ENCODE data around the gene SNX8.

Gene SNX8

DNA sequence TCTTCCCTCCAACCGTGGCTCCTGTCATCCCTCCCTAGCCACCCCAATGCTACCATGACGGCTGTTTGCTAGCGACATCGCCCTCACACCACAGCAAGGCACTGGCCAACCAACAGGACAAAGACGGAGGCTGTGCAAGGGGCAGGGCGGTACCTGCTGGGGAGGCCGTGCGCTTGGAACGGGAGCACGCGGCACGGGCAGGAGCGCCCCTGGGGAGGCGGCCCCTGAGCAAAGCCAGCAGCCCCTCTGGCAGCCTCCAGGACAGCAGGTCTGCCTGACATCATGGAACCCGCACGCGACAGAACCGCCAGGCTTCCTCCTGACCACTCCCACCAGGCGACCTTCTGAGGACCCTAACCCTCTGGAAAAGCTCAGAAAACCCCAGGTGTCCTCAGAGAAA is 94.2 kb downstream of the SNX8 start:
- no peak for DNase-seq

GRCh38 chr7:2219606-2220005 is 94.6 kb downstream of the SNX8 start:
- no peak for DNase-seq

DNA sequence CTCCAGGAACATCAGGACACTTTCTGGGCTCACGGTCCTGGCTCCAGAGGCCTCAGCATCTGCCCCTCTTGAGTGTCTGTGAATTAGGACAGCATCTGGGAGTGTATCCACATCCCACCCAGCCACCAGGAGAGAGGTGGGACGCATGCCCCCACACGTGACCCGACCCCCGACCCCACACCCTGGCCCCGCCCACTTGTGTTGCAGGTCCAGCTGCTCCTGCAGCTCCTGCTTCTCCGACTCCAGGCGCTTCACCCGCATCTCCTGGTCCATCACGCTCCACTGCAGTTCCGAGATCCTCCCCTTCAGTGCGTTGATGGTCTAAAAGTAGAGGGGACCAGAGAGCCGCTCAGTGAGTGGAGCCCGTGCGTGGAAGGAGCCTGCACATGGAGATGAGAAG is 95.1 kb downstream of the SNX8 start:
- DNase-seq: no peak

DNA sequence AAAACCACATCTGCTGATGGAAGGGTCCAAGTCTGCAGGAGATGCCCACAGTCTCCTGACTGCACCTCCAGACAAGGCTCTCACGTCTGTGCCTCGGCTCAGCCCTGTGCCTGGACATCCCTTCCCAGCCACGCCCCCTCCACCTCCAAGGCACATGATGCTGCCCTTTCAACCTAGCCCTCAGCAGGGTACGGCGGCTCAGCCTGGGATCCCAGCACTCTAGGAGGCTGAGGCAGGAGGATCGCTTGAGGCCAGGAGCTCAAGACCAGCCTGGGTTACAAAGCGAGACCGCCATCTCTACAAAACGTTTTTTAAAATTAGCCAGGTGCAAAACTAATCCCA is 95.8 kb downstream of the SNX8 start:
- no peak for DNase-seq

DNA sequence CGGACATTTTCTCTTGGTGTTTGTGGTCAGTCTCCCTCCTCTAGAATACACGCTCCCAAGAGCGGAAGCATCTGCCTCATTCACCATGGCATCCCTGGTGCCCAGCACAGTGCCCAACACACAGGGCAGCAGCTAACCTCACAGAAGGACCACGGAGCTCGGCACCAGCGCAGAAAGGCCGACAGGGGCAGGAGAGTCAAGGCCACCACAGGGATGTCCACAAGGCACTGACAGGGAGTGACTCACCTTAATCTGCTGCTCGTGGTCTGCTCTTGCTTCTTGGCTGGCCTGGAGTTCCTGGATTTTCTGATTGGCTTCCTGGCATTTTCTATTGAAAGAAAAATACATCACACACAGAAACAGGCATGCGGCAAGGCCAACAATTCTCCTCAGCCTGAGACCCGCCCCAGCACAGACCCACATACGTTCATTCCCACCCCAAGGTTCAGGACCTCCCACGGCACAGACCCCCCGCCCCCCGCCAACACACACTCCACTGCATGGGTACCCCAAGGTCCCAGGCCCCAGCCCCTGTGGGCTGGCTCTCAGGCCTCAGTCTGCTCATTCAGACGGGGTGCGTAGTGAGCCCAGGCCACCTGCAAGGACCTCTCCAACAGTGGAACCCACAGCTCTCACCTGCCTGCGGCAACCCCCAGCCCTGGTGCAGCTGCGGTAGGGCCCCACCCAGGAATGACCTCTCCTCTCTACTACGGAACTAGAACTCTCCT is 96.4 kb downstream of the SNX8 start:
- no peak for DNase-seq

- DNase-seq: no peak
These were observed 97.0 kb downstream of the SNX8 start for GRCh38 chr7:2217206-2217605.

GRCh38 chr7:2215851-2216250 is 98.4 kb downstream of the SNX8 start:
- DNase-seq: no peak

DNA sequence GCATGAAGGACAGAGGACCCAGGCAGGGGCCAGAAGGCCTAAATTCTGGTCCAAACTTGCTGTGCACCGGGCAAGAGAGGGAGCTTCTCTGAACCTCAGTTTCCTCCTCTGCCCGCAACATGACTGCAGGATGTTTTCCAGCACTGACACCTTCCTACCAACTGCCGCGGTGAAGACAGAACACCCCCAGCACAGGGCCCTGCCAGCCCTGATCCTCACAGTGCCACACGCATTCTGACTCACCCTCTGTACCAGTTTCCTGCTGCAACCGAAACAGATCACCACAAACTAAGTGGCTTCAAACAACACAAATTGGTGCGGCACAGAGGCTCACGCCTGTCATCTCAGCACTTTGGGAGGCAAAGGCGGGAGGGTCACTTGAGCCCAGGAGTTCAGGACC is 99.6 kb downstream of the SNX8 start:
- DNase-seq: no peak

DNA sequence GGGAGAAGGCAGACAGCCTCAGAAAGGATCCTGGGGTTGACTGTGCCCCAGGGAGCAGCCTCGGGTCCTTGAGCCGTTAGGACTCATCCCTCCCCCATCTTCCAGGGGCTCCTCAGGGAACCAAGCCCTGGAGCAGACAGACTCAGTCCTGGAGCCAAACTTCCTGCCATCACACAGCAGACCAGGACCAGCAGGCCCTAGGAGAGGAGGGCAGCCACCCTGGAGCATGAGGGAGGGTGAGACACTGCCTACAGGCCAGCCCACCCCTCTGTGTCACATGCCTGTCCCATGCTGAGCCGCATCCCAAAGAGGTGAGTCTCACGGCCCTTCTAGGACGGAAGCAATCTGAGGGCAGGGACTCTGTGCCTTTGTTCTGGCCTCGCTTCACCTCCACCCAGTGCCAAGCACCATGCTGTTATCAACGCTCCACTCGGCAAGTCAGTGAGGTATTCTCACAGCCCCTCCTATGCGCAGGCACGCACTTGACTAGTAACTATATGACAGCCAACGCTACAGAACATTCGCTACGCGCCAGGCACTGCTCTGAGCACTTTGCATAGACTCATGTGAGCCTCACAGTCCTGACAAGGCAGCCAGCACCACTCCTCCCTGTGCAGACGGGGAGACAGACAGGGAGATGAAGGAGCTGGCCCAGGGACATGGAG is 100.6 kb downstream of the SNX8 start:
- no peak for DNase-seq

- no peak for DNase-seq
These were observed 101.3 kb downstream of the SNX8 start for GRCh38 chr7:2212906-2213305.

- no peak for DNase-seq
These were observed 102.3 kb downstream of the SNX8 start for GRCh38 chr7:2211926-2212325.

DNA sequence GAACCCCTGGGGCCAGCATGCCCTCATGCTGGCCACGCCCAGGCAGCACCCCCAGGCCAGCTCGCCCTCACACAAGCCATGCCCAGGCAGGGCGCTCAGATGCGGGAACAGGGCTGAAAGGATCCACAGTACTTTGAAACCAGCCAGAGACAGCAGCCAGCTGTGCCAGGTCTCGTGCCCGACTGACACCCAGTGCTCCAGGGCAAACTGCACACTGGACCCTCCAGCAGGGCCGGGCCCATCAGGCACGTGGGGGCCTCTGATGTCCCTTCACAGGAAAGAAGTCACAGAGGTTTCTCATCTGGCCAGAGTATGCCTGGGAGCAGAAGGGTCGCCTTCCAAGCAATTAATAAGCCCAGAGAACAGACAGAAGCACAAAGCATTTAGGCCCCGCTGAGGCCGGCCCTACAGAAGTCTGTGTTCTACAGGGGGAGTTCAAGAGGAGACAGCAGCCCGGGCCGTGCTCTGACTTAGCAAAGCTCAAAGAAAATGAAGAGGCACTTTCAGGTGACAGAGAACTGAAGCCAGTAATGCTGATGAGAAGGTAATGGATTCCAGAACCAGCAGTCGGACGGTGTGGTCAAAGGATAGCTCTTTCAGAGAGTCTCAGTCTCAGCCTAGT is 102.9 kb downstream of the SNX8 start:
- DNase-seq: no peak

GRCh38 chr7:2210551-2211258 is 103.5 kb downstream of the SNX8 start:
- DNase-seq: no peak

DNA sequence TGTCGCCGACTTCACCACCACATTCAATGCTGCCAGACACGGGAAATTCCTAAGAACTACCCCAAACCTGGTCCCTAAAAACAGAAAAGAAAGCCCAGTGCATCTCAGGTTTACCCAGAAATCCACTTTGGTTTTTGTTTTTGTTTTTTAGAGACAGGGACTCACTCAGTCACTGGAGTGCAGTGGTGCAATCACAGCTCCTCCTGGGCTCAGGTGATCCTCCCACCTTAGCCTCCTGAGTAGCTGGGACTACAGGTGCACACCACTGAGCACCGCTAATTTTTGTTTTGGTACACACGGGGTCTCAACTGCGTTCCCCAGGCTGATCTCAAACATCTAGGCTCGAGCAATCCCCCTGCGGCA is 104.3 kb downstream of the SNX8 start:
- DNase-seq: no peak

GRCh38 chr7:2209146-2209960 is 104.9 kb downstream of the SNX8 start:
- DNase-seq: peak; percentile 24

GRCh38 chr7:2208712-2209111 is 105.5 kb downstream of the SNX8 start:
- no peak for DNase-seq

GRCh38 chr7:2205036-2205780 is 109.0 kb downstream of the SNX8 start:
- DNase-seq: no peak

DNA sequence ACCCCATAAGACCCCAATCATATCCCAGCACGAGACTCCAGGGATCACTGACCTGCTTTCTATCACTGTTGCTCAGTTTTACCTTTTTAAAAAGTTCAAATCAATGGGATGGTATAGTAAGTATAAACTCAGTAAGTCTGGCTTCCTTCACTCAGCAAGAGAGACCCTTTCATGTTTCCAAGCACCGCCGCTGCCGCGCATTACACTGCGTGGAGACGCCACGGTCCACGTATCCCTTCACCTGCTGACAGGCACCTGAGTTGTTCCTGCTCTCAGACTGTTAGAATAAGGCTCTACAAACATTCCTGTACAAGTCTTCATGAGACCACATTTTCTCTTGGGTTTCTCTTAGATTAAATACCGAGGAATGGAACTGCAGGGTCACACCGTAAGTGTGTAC is 109.8 kb downstream of the SNX8 start:
- DNase-seq: no peak

DNA sequence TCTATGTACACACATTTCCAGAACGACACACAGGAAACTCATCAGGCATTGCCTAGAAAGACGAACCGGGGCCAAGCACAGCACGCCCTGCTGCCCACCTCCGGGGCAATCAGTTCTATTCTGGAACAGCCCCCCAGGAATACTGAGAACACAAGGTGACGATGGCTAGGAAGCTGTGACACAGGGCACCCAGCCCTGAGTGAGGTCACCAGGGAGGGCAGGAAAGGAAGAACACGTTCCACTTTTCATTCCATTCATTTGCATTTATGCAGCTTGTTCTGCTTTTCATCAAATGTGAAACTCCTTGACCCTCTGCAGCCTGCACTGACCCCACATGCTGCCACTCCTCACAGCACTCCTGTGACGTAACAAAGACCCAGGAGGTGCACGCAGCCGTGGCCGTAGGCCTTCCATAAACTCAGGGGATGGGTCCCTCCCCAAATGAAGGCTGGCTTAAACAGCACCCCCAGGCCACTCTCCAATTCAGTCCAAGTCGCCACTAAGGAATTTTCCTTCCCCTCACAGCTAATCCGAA is 110.4 kb downstream of the SNX8 start:
- no peak for DNase-seq

GRCh38 chr7:2202901-2203765 is 111.1 kb downstream of the SNX8 start:
- DNase-seq: no peak

DNA sequence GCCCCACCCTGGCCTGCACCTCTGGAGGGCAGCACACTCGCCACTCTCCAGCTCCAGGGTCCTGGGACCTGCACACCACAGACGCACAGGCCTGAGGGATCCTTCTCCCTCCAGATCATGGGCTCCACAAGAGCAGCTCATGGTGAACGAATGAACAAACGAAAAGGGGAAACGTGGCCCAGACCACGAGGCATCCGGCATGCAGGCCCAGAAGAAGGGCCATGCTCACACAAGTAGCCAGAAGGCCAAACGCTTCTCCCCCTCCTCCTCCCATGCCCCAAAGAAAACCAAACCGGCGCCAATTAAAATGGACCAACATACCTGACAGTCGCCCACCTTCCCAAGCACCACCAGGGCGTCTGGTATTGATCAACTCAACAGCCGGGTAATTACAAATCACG is 111.9 kb downstream of the SNX8 start:
- DNase-seq: no peak
